GM23338 (cell line): ENCODE results near the gene PHLDB2. TPM values are rescaled to one million over a fixed set of nuclear protein-coding genes. Genes with fewer than 3 reads are reported as not detected.

Experiments
- ATAC-seq: fragments of 200-7000 bp; cut with Tn5 transposase; 3 replicates; pipeline ENCODE4 v1.9.1; 2020
- DNase-seq: peaks from one replicate; pipeline ENCODE4 v3.0.0-alpha.2; 2015; ENCODE audit warnings: low spot score
- H2AFZ ChIP-seq: fragments of 200-600 bp; sonication (generic); 2 replicates; pipeline ENCODE4 v1.8.0; 2016; ENCODE audit warnings: antibody characterized with exemption, mild to moderate bottlenecking, moderate library complexity
- H3F3A ChIP-seq: fragments of 200-600 bp; sonication (generic); replicated peaks from 2 replicates; pipeline ENCODE4 v1.8.0; 2017; ENCODE audit warnings: antibody characterized with exemption, mixed run types, low read depth
- H3K27ac ChIP-seq: fragments of 200-600 bp; sonication (generic); 2 replicates; pipeline ENCODE4 v1.6.1; 2016; ENCODE audit warnings: low read depth
- H3K27me3 ChIP-seq: fragments of 200-600 bp; sonication (generic); 2 replicates; pipeline ENCODE4 v1.8.0; 2016; ENCODE audit warnings: mild to moderate bottlenecking, mixed run types, moderate library complexity; ENCODE audit not compliant: insufficient read depth
- H3K36me3 ChIP-seq: fragments of 200-600 bp; sonication (generic); 2 replicates; pipeline ENCODE4 v1.8.0; 2016; ENCODE audit warnings: mild to moderate bottlenecking; ENCODE audit not compliant: insufficient read depth
- H3K4me1 ChIP-seq: fragments of 200-600 bp; sonication (generic); 2 replicates; pipeline ENCODE4 v1.8.0; 2016; ENCODE audit warnings: mild to moderate bottlenecking, moderate library complexity; ENCODE audit not compliant: insufficient read depth
- H3K4me2 ChIP-seq: fragments of 200-600 bp; sonication (generic); 2 replicates; pipeline ENCODE4 v1.7.1; 2017; ENCODE audit warnings: mixed run types
- H3K4me3 ChIP-seq: fragments of 200-600 bp; sonication (generic); 2 replicates; pipeline ENCODE4 v1.6.1; 2016; ENCODE audit warnings: mixed run types
- H3K79me2 ChIP-seq: fragments of 200-600 bp; sonication (generic); replicated peaks from 2 replicates; pipeline ENCODE4 v1.8.0; 2017; ENCODE audit warnings: mild to moderate bottlenecking; ENCODE audit not compliant: insufficient read depth
- H3K9me2 ChIP-seq: fragments of 200-600 bp; sonication (generic); 2 replicates; pipeline ENCODE4 v1.8.0; 2017; ENCODE audit not compliant: insufficient read depth
- H4K20me1 ChIP-seq: fragments of 200-600 bp; sonication (generic); replicated peaks from 2 replicates; pipeline ENCODE4 v1.8.0; 2017; ENCODE audit warnings: mild to moderate bottlenecking; ENCODE audit not compliant: insufficient read depth
- H3K27ac Mint-ChIP-seq: 2 replicates; pipeline ENCODE4 v1.8.0; 2020; ENCODE audit warnings: inconsistent platforms, mild to moderate bottlenecking, moderate library complexity, mixed read lengths
- H3K27me3 Mint-ChIP-seq: 3 replicates; pipeline ENCODE4 v1.8.0; 2022; ENCODE audit warnings: low read depth, mild to moderate bottlenecking, moderate library complexity, mixed read lengths, inconsistent platforms; ENCODE audit not compliant: insufficient read depth, poor library complexity
- H3K36me3 Mint-ChIP-seq: 3 replicates; pipeline ENCODE4 v1.8.0; 2021; ENCODE audit warnings: low read depth, mild to moderate bottlenecking, inconsistent platforms, moderate library complexity, mixed read lengths
- H3K4me1 Mint-ChIP-seq: 3 replicates; pipeline ENCODE4 v1.8.0; 2020; ENCODE audit warnings: mild to moderate bottlenecking, inconsistent platforms, mixed read lengths
- H3K4me3 Mint-ChIP-seq: 3 replicates; pipeline ENCODE4 v1.8.0; 2021; ENCODE audit warnings: moderate library complexity, mild to moderate bottlenecking, inconsistent platforms, mixed read lengths
- H3K9me3 Mint-ChIP-seq: 3 replicates; pipeline ENCODE4 v1.8.0; 2020; ENCODE audit warnings: moderate library complexity, mild to moderate bottlenecking, inconsistent platforms, mixed read lengths
- CREB1 ChIP-seq: fragments of 250-450 bp; sonication (Bioruptor Pico); IDR thresholded peaks from 2 replicates; pipeline ENCODE4 v1.5.0; 2020; ENCODE audit warnings: low read depth, mild to moderate bottlenecking, moderate library complexity
- EZH2phosphoT487 ChIP-seq: fragments of 200-600 bp; sonication (generic); IDR thresholded peaks from one replicate; pipeline ENCODE4 v1.8.1; 2018; ENCODE audit warnings: antibody characterized with exemption; ENCODE audit not compliant: unreplicated experiment
- JUNB ChIP-seq: IDR thresholded peaks from one replicate; pipeline ENCODE4 v1.6.1; 2016; ENCODE audit warnings: antibody characterized with exemption; ENCODE audit not compliant: unreplicated experiment
- ZNF331 ChIP-seq: fragments of 250-450 bp; sonication (Bioruptor Pico); IDR thresholded peaks from 2 replicates; pipeline ENCODE4 v1.5.0; 2020; ENCODE audit warnings: low read depth, mild to moderate bottlenecking, moderate library complexity
- polyA plus RNA-seq: library from polyadenylated mRNA; unstranded; fragments of >200 nt; fragmentation: Nextera tagmentation; extraction: Ambion mirVana; gene quantifications from 2 replicates; pipeline ENCODE4 v1.2.1, GENCODE V29; 2016
- total RNA-seq: library from RNA; depleted of rRNA; stranded (reverse); fragments of >200 nt; shearing (Covaris generic); gene quantifications from 2 replicates; pipeline ENCODE4 v1.2.3, GENCODE V29; 2014
- TF ChIP-seq, protein P1 (sequence below): fragments of 250-450 bp; sonication (Bioruptor Pico); IDR thresholded peaks from 2 replicates; pipeline ENCODE4 v1.5.0; 2020; ENCODE audit warnings: mild to moderate bottlenecking, moderate library complexity
- TF ChIP-seq, protein P2 (sequence below): IDR thresholded peaks from 2 replicates; pipeline ENCODE4 v1.6.1; 2016; ENCODE audit warnings: antibody characterized with exemption
- TF ChIP-seq, protein P3 (sequence below), 2 experiments: fragments of 200-600 bp in 1 of 2; sonication (generic) in 1 of 2; conservative IDR thresholded peaks; 2 replicates each; pipeline versions ENCODE4 v1.5.1 to v1.6.1; 2016 to 2017; ENCODE audit warnings: antibody characterized with exemption in 2 of 2, low read depth in 2 of 2, mild to moderate bottlenecking in 2 of 2, moderate library complexity in 1 of 2

Gene PHLDB2
- total and polyA plus RNA-seq, 2 experiments from 2014 or later = 19.5 to 33.7 TPM

DNA sequence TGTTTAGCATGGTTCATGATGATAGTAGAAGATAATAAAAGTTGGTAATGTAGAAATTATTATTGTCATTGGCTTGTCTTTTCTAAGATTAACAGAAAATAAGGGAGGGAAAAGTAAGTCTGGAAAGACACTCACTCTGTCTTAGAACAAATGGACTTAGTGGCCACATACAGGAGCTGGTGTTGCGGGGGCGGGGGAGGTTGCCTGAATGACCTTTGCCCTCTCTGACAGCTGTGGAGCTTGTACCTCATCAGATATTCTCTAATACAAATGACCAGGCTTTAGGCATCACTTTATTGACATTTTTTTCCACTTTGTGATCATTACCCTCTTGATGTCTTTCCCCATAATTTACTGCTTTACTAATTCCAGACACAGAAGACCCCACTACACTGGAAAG lies 145.6 kb downstream of the PHLDB2 start (continued):
- TF ChIP-seq, protein P1, sequence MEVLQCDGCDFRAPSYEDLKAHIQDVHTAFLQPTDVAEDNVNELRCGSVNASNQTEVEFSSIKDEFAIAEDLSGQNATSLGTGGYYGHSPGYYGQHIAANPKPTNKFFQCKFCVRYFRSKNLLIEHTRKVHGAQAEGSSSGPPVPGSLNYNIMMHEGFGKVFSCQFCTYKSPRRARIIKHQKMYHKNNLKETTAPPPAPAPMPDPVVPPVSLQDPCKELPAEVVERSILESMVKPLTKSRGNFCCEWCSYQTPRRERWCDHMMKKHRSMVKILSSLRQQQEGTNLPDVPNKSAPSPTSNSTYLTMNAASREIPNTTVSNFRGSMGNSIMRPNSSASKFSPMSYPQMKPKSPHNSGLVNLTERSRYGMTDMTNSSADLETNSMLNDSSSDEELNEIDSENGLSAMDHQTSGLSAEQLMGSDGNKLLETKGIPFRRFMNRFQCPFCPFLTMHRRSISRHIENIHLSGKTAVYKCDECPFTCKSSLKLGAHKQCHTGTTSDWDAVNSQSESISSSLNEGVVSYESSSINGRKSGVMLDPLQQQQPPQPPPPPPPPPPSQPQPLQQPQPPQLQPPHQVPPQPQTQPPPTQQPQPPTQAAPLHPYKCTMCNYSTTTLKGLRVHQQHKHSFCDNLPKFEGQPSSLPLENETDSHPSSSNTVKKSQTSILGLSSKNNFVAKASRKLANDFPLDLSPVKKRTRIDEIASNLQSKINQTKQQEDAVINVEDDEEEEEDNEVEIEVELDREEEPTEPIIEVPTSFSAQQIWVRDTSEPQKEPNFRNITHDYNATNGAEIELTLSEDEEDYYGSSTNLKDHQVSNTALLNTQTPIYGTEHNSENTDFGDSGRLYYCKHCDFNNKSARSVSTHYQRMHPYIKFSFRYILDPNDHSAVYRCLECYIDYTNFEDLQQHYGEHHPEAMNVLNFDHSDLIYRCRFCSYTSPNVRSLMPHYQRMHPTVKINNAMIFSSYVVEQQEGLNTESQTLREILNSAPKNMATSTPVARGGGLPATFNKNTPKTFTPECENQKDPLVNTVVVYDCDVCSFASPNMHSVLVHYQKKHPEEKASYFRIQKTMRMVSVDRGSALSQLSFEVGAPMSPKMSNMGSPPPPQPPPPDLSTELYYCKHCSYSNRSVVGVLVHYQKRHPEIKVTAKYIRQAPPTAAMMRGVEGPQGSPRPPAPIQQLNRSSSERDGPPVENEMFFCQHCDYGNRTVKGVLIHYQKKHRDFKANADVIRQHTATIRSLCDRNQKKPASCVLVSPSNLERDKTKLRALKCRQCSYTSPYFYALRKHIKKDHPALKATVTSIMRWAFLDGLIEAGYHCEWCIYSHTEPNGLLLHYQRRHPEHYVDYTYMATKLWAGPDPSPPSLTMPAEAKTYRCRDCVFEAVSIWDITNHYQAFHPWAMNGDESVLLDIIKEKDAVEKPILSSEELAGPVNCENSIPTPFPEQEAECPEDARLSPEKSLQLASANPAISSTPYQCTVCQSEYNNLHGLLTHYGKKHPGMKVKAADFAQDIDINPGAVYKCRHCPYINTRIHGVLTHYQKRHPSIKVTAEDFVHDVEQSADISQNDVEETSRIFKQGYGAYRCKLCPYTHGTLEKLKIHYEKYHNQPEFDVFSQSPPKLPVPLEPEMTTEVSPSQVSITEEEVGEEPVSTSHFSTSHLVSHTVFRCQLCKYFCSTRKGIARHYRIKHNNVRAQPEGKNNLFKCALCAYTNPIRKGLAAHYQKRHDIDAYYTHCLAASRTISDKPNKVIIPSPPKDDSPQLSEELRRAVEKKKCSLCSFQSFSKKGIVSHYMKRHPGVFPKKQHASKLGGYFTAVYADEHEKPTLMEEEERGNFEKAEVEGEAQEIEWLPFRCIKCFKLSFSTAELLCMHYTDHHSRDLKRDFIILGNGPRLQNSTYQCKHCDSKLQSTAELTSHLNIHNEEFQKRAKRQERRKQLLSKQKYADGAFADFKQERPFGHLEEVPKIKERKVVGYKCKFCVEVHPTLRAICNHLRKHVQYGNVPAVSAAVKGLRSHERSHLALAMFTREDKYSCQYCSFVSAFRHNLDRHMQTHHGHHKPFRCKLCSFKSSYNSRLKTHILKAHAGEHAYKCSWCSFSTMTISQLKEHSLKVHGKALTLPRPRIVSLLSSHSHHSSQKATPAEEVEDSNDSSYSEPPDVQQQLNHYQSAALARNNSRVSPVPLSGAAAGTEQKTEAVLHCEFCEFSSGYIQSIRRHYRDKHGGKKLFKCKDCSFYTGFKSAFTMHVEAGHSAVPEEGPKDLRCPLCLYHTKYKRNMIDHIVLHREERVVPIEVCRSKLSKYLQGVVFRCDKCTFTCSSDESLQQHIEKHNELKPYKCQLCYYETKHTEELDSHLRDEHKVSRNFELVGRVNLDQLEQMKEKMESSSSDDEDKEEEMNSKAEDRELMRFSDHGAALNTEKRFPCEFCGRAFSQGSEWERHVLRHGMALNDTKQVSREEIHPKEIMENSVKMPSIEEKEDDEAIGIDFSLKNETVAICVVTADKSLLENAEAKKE (CRISPR knock-in tag) = no peak
- TF ChIP-seq, protein P2, sequence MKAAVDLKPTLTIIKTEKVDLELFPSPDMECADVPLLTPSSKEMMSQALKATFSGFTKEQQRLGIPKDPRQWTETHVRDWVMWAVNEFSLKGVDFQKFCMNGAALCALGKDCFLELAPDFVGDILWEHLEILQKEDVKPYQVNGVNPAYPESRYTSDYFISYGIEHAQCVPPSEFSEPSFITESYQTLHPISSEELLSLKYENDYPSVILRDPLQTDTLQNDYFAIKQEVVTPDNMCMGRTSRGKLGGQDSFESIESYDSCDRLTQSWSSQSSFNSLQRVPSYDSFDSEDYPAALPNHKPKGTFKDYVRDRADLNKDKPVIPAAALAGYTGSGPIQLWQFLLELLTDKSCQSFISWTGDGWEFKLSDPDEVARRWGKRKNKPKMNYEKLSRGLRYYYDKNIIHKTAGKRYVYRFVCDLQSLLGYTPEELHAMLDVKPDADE = no peak

DNA sequence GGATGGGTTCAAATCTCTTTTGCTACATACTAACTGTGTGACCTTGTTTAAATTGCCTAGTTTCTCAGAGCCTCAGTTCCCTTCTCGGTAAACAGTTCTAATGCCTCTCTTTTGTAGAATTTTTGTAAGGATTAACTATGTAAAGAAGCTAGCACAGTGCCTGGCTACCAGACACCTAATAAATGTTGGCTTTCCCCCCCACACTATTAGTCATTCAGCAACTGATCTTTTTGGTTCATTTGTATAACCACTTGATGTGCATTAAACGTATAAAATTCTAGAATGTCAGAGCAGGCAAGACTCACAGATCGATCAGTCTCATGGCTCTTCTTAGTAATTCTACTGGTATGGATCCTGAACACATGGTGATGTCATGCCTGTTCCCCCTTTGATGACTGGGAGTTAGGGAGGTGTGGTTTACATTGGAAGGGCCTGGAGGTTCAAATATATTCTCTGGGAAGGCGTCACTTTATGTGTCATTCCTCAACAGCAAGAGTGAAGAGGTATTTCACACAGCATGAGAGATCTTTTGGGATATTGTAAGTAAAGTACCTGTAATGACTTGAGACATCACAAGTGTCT lies 146.1 kb downstream of the PHLDB2 start:
- Histone ChIP-seq H3K4me2 (no peak overlapping the region), H3K4me3 (no peak overlapping the region), H3K27me3 (peaks cover 2% of the 10 kb centered on the region), H3F3A (no peaks in the 10 kb centered on the region), H3K9me2 (no peaks in the 10 kb centered on the region), H4K20me1 (no peaks in the 10 kb centered on the region; the same call in 1 of the 2 replicates), H3K79me2 (no peaks in the 10 kb centered on the region), H3K27ac (no peak overlapping the region), H3K36me3 (peaks cover 5% of the 10 kb centered on the region; the same call in 1 of the 2 replicates), H2AFZ (no peak overlapping the region), H3K4me1 (peaks cover 13% of the 10 kb centered on the region)
- H3K9me3 Mint-ChIP-seq = no peaks in the 10 kb centered on the region
- peaks cover 18% of the 10 kb centered on the region; the same call in 2 of the 3 replicates for H3K36me3 Mint-ChIP-seq
- H3K4me1 Mint-ChIP-seq = peaks cover 20% of the 10 kb centered on the region
- H3K27me3 Mint-ChIP-seq = peaks cover 19% of the 10 kb centered on the region
- no peak overlapping the region for H3K4me3 Mint-ChIP-seq
- H3K27ac Mint-ChIP-seq = no peak overlapping the region
- DNase-seq = no peak
- ATAC-seq = no peak
- TF ChIP-seq CREB1 = no peak
- TF ChIP-seq EZH2phosphoT487 = no peak
- no peak for TF ChIP-seq JUNB
- no peak for TF ChIP-seq ZNF331 (CRISPR knock-in tag)
- TF ChIP-seq, protein P3, sequence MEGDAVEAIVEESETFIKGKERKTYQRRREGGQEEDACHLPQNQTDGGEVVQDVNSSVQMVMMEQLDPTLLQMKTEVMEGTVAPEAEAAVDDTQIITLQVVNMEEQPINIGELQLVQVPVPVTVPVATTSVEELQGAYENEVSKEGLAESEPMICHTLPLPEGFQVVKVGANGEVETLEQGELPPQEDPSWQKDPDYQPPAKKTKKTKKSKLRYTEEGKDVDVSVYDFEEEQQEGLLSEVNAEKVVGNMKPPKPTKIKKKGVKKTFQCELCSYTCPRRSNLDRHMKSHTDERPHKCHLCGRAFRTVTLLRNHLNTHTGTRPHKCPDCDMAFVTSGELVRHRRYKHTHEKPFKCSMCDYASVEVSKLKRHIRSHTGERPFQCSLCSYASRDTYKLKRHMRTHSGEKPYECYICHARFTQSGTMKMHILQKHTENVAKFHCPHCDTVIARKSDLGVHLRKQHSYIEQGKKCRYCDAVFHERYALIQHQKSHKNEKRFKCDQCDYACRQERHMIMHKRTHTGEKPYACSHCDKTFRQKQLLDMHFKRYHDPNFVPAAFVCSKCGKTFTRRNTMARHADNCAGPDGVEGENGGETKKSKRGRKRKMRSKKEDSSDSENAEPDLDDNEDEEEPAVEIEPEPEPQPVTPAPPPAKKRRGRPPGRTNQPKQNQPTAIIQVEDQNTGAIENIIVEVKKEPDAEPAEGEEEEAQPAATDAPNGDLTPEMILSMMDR (conservative IDR thresholded peaks at IDR 0.05; ENCODE audit: low read depth in 2 of 2) = no peak
